GM12875 (cell line): ENCODE results near the gene CDH4.

Experiments used
- H3K4me3 ChIP-seq: one replicate; pipeline ENCODE4 v1.5.1; 2011; ENCODE audit warnings: low read depth, low read length, control low read depth
- TF ChIP-seq, protein P1 (sequence below): IDR thresholded peaks from 2 replicates; pipeline ENCODE4 v1.5.1; 2011; ENCODE audit warnings: low read depth, mild to moderate bottlenecking, control low read depth, inconsistent platforms, low read length, moderate library complexity, borderline replicate concordance; ENCODE audit not compliant: insufficient read depth

The CDH4 gene

GRCh38 chr20:61807471-61808160 lies 555.6 kb downstream of the CDH4 start:
- TF ChIP-seq, protein P1, sequence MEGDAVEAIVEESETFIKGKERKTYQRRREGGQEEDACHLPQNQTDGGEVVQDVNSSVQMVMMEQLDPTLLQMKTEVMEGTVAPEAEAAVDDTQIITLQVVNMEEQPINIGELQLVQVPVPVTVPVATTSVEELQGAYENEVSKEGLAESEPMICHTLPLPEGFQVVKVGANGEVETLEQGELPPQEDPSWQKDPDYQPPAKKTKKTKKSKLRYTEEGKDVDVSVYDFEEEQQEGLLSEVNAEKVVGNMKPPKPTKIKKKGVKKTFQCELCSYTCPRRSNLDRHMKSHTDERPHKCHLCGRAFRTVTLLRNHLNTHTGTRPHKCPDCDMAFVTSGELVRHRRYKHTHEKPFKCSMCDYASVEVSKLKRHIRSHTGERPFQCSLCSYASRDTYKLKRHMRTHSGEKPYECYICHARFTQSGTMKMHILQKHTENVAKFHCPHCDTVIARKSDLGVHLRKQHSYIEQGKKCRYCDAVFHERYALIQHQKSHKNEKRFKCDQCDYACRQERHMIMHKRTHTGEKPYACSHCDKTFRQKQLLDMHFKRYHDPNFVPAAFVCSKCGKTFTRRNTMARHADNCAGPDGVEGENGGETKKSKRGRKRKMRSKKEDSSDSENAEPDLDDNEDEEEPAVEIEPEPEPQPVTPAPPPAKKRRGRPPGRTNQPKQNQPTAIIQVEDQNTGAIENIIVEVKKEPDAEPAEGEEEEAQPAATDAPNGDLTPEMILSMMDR = no peak
- no peak overlapping the region for H3K4me3 ChIP-seq

DNA sequence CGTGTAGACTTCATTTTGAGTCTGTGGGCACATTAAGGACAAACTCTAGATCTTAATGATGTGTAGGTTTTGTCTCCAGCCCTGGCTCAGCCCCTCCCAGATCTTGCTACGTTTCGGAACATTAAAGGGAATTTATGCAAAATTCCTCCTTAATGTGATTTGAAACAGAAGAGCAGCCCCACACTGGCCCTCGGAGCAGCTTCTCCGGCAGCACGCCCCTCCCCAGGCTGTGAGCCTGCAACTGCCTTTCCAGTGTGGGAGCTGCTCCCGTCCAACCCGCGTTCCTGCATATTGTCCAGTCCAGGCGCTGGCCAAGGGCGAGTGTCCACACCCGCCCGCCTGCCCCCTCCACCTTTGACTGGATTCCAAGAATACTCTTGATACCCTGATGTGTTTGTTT lies 556.4 kb downstream of the CDH4 start:
- H3K4me3 ChIP-seq = no peak overlapping the region
- TF ChIP-seq, protein P1 = no peak

DNA sequence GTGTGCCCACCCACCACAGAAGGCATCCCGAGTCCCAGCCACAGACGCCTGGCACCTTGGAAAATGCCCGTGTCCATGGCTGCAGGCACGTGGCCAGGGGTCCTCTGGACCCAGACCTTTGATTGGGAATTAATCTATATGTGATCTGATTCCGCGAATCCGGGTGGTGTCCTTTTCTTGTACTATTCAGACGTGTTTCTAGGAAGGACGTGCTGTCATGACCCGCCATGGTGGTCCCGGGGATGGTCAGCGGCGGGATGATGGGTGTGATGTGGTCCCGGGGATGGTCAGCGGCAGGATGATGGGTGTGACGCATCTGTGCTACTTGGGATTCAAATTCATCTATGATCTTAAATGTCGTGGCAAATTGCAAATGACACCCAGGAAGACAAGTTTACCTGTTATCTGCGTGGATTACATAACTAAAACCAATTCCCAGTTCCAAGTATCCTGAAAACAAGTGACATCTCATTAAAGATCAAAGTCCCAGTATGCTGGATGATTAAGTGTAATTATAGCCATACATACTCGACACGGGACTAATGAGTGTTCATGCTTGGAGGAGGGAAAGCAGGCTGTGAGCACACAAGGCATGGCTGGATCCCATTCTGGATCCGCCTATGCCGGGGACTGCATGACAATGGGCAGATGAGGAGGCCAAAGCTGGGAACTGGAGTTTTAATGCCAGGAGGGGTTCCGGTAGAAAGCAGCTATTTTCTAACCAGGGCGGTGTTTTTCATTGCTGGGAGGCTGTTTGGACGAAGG lies 557.1 kb downstream of the CDH4 start:
- H3K4me3 ChIP-seq = no peak overlapping the region
- TF ChIP-seq, protein P1 = no peak

GRCh38 chr20:61810066-61810737 lies 558.1 kb downstream of the CDH4 start:
- H3K4me3 ChIP-seq = no peak overlapping the region
- TF ChIP-seq, protein P1 = no peak

DNA sequence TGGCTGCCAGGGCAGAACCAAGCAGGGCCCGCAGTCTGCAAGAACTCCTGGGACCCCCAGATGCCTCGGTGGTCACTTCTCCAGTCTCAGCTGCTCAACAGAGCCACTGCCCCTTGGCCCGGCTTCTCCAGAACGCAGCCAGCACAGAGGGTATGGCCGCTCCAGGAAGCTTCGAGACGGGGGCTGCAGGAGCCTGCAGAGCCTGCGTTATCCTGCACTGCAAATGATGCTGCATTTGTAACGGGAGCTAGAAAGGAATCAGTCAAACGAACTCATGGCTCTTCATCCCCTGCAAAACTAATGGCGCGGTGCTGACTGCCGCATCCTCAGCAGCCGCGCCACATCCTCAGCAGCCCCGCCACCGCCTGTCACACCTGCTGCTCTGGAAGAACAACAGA lies 558.7 kb downstream of the CDH4 start:
- TF ChIP-seq, protein P1 = no peak
- H3K4me3 ChIP-seq = no peak overlapping the region

DNA sequence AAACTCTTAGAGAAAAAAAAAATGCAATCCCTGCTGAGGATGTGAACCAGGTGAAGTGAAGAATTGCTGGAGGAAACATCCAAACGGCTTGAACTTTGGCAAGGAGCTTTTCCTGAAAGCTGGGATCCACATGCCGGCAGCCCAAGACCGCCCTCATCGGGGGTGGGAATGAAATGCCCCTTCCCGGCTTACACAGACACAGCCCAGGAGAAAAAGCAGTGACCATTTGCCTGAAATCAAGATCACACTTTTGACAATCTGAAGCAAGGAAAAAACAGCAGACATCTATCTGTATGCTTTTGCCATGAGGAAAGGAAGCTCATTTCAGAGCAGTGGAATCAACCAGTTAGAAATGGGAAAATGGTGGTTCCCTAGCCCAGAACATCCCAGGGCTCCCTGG lies 559.1 kb downstream of the CDH4 start:
- TF ChIP-seq, protein P1 = no peak
- no peak overlapping the region for H3K4me3 ChIP-seq
